Muscle of leg (tissue), 9 donors: ENCODE measurements around the gene VPS35L. TPM values are rescaled to one million over a fixed set of nuclear protein-coding genes. Genes with fewer than 3 reads are reported as not detected.

Source experiments
- polyA plus RNA-seq, 8 donors: library from polyadenylated mRNA; unstranded; fragments of 120-200 nt; gene quantifications; one replicate each; pipeline versions ENCODE4 v1.2.1 to v1.2.3, GENCODE V29; 2013; ENCODE audit warnings: inconsistent platforms in 1 of 8, low replicate concordance in 1 of 8; ENCODE audit not compliant: insufficient read length in 8 of 8, insufficient read depth in 1 of 8
- total RNA-seq: library from RNA; stranded (reverse); fragments of 120-200 nt; gene quantifications from one replicate; pipeline ENCODE4 v1.2.4, GENCODE V29; 2013

VPS35L gene
- total and polyA plus RNA-seq, 9 donors, result 23.6 to 39.8 (median 34.3) TPM

Other genes starting within 250 kb of the VPS35L start
- gene TMC5, start 137.8 kb upstream of the VPS35L start, total RNA-seq, result 0.04 TPM
- gene TMC5, start 137.8 kb upstream of the VPS35L start, polyA plus RNA-seq, result 1 to 10 TPM in 1 of 8 donors, under 1 TPM in 6, not detected in 1; 0.11 to 4.2 (median 0.29) TPM
- 39.4 TPM for gene GDE1, start 33.6 kb upstream of the VPS35L start, total RNA-seq
- gene GDE1, start 33.6 kb upstream of the VPS35L start, polyA plus RNA-seq, result 10 to 100 TPM; 49.4 to 56.0 (median 50.9) TPM
- gene CCP110, start 31.8 kb upstream of the VPS35L start, total RNA-seq, result 11.3 TPM
- gene CCP110, start 31.8 kb upstream of the VPS35L start, polyA plus RNA-seq, result 10 to 100 TPM; 10.8 to 22.5 (median 15.5) TPM
- gene KNOP1, start 162.5 kb downstream of the VPS35L start, total RNA-seq, result 23.5 TPM
- gene KNOP1, start 162.5 kb downstream of the VPS35L start, polyA plus RNA-seq, result 10 to 100 TPM; 22.3 to 40.2 (median 25.7) TPM
- gene IQCK, start 162.6 kb downstream of the VPS35L start, total RNA-seq, result 10.2 TPM
- 10 to 100 TPM; 13.3 to 15.2 (median 14.7) TPM for gene IQCK, start 162.6 kb downstream of the VPS35L start, polyA plus RNA-seq